Peyer's patch (tissue), 4 donors: ENCODE results near the gene EPN1. TPM values are rescaled to one million over a fixed set of nuclear protein-coding genes. Genes with fewer than 3 reads are reported as not detected.
"Not testable (repeated sequence)": the region's sequence is repeated elsewhere in the genome, so short reads cannot be mapped to it uniquely, and the experiment has no call there.

ENCODE experiments used
- DNase-seq, 3 donors: peaks; one replicate each; pipeline ENCODE4 v3.0.0-alpha.2; 2017 to 2019
- H3K27ac ChIP-seq, 4 donors: fragments of 200-600 bp; sonication (generic); one replicate each; pipeline ENCODE4 v1.5.1; 2016 to 2019
- H3K27me3 ChIP-seq, 2 donors: fragments of 200-600 bp; sonication (generic); one replicate each; pipeline ENCODE4 v1.5.1; 2019
- H3K36me3 ChIP-seq, 3 donors: fragments of 200-600 bp; sonication (generic); one replicate each; pipeline ENCODE4 v1.5.1; 2016 to 2019
- H3K4me1 ChIP-seq, 4 donors: fragments of 200-600 bp; sonication (generic); one replicate each; pipeline ENCODE4 v1.5.1; 2016 to 2019
- H3K4me3 ChIP-seq, 4 donors: fragments of 200-600 bp; sonication (generic); 1 replicate in 3 of 4; 2 replicates in 1 of 4; pipeline ENCODE4 v1.5.1; 2016 to 2019; ENCODE audit warnings: mild to moderate bottlenecking in 1 of 4
- H3K9me3 ChIP-seq, 4 donors: fragments of 200-600 bp; sonication (generic); one replicate each; pipeline ENCODE4 v1.5.1; 2016 to 2019; ENCODE audit warnings: mild to moderate bottlenecking in 1 of 4
- POLR2A ChIP-seq, 2 donors: fragments of 450-650 bp; IDR thresholded peaks; one replicate each; pipeline ENCODE4 v1.5.1; 2017; ENCODE audit warnings: antibody characterized with exemption in 2 of 2, mild to moderate bottlenecking in 2 of 2, moderate library complexity in 2 of 2
- total RNA-seq, 4 donors: library from RNA; depleted of rRNA; stranded (reverse); fragments of >200 nt; gene quantifications; one replicate each; pipeline ENCODE4 v1.1.0, GENCODE V29; 2016
- TF ChIP-seq, protein P1 (sequence below), 6 experiments: fragments of 450-650 bp in 4 of 6; fragments of 200-600 bp in 2 of 6; sonication (generic) in 1 of 6; IDR thresholded peaks; one replicate each; pipeline ENCODE4 v1.5.1; 2017 to 2019; ENCODE audit warnings: antibody characterized with exemption in 6 of 6, mild to moderate bottlenecking in 3 of 6, moderate library complexity in 1 of 6

EPN1 gene
- total RNA-seq, 4 donors from 2014 or later, result 120 to 241 (median 163) TPM

DNA sequence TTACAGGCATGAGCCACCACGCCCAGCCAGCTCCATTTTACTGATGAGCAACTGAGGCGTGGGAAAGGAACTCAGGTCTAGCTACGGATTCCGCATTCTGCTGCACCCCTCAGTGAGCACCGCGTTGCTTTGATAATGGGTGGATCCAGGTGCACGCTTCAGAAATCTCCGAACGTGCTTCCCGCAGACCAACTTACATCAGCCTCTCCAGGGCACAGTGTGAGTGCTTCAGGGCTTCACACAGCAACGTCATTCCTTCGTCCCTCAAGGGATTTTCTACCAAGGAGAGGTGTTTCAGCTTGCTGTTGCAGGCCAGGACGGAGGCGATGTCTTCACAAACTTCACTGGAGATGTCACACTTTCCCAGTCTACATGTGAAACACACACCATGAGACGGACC, 41.5 kb downstream of the EPN1 start:
- Histone ChIP-seq H3K27ac (no peak overlapping the region), H3K4me3 (no peak overlapping the region), H3K36me3 (no peaks in the 10 kb centered on the region), H3K4me1 (no peaks in the 10 kb centered on the region), H3K9me3 (peaks cover 0 to 10% (median under 1%) of the 10 kb centered on the region in 4 donors), H3K27me3 (no peaks in the 10 kb centered on the region)
- no peak for DNase-seq
- TF ChIP-seq POLR2A (IDR thresholded peaks at IDR 0.05), result no peak
- TF ChIP-seq, protein P1, sequence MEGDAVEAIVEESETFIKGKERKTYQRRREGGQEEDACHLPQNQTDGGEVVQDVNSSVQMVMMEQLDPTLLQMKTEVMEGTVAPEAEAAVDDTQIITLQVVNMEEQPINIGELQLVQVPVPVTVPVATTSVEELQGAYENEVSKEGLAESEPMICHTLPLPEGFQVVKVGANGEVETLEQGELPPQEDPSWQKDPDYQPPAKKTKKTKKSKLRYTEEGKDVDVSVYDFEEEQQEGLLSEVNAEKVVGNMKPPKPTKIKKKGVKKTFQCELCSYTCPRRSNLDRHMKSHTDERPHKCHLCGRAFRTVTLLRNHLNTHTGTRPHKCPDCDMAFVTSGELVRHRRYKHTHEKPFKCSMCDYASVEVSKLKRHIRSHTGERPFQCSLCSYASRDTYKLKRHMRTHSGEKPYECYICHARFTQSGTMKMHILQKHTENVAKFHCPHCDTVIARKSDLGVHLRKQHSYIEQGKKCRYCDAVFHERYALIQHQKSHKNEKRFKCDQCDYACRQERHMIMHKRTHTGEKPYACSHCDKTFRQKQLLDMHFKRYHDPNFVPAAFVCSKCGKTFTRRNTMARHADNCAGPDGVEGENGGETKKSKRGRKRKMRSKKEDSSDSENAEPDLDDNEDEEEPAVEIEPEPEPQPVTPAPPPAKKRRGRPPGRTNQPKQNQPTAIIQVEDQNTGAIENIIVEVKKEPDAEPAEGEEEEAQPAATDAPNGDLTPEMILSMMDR (IDR thresholded peaks at IDR 0.05), result no peak

DNA sequence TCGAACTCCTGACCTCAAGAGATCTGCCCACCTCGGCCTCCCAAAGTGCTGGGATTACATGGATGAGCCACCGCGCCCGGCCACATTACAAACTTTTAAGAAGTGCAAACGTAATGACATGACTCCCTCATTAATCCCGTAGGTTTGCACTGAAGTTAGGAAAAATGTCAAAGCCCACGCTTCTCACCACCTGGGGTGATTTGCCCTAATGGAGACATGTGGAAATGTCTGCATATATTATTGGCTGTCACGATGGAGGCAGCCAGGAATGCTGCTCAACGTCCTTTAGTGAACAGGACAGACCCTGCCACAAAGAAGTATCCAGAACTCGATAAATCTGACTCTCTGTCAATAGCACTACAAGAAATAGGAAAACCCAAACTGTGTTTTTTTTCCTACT, 42.2 kb downstream of the EPN1 start:
- H3K27me3 ChIP-seq, result no peaks in the 10 kb centered on the region
- no peaks in the 10 kb centered on the region for H3K4me1 ChIP-seq
- TF ChIP-seq, protein P1 (IDR thresholded peaks at IDR 0.05), result no peak
- no peak for TF ChIP-seq POLR2A (IDR thresholded peaks at IDR 0.05)

DNA sequence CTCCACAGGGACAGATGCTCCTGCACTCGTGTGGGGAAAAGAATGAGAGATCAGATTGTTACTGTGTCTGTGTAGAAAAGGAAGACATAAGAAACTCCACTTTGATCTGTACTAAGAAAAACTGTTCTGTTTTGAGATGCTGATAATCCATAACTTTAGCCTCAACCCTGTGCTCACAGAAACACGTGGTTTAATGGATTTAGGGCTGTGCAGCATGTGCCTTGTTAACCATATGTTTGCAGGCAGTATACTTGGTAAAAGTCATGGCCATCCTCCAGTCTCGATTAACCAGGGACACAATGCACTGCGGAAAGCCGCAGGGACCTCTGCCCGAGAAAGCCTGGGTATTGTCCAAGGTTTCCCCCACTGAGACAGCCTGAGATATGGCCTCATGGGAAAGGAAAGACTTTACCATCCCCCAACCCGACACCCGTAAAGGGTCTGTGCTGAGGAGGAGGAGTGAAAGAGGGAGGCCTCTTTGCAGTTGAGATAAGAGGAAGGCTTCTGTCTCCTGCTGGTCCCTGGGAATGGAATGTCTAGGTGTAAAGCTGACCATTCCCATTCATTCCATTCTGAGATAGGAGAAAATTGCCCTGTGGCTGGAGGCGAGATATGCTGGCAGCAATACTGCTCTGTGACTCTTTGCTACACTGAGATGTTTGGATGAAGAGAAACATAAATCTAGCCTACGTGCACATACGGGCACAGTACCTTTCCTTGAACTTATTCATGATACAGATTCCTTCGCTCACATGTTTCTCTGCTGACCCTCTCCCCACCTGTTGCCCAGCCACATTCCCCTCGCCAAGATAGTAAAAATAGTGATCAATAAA, 43.1 kb downstream of the EPN1 start:
- not testable (repeated sequence) for H3K27ac ChIP-seq, H3K36me3 ChIP-seq, H3K4me3 ChIP-seq, DNase-seq, H3K4me1 ChIP-seq, H3K27me3 ChIP-seq
- H3K9me3 ChIP-seq, result peaks cover 0 to 12% (median 2%) of the 10 kb centered on the region in 4 donors

More for the DNA sequence above, 42.2 kb downstream of the EPN1 start:
- H3K4me3 ChIP-seq, result no peak overlapping the region
- H3K9me3 ChIP-seq, result peaks cover 0 to 12% (median 2%) of the 10 kb centered on the region in 4 donors
- H3K36me3 ChIP-seq, result no peaks in the 10 kb centered on the region
- no peak overlapping the region for H3K27ac ChIP-seq
- DNase-seq, result no peak

DNA sequence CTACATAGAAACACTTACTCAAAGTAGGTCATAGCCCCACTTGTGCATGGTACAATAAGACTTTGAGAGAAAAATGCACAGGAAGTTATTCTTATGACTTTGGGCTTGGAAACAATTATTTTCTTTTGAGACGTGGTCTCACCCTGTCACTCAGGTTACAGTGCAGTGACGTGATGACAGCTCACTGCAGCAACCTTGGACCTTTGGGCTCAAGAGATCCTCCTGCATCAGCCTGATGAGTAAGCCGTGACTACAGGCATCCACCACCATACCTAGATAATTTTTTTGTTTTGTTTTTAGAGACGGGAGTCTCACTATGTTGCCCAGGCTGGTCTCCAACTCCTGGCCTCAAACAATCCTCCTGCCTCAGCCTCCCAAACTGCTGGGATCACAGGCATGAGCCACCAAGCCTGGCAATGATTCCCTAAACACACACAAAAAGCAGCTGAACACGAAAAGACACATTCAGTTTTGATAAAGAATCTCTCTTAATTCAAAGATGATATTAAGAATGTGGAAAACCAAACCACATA, 45.3 kb downstream of the EPN1 start:
- peak in 1 of 3 donors; percentile 57 for DNase-seq
- H3K27me3 ChIP-seq, result no peaks in the 10 kb centered on the region
- H3K9me3 ChIP-seq, result peaks cover 0 to 12% (median 2%) of the 10 kb centered on the region in 4 donors
- no peak overlapping the region for H3K4me3 ChIP-seq
- no peak for TF ChIP-seq POLR2A (IDR thresholded peaks at IDR 0.05)
- TF ChIP-seq, protein P1 (IDR thresholded peaks at IDR 0.05), result no peak
- H3K36me3 ChIP-seq, result no peaks in the 10 kb centered on the region
- no peak overlapping the region for H3K27ac ChIP-seq
- H3K4me1 ChIP-seq, result no peaks in the 10 kb centered on the region

DNA sequence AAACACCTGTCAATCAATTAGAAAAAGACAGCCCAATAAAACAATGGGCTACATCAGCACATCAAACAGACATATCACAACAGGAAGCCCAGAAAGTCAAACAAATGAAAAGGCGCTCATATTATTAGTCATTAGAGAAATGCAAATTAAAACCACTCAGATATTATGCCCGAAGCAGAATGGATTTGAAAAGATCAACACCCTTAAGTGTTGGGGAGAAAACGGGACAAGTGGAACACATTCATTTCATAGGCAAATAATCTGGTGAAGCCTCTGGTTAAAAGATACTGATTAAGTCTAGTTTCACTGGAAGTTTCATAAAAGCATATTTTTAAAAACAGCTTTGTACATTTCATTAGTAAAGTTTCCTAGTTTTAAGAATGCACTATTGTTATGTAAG, 45.8 kb downstream of the EPN1 start:
- H3K27me3 ChIP-seq, result no peaks in the 10 kb centered on the region
- no peaks in the 10 kb centered on the region for H3K36me3 ChIP-seq
- no peak overlapping the region for H3K4me3 ChIP-seq
- no peaks in the 10 kb centered on the region for H3K4me1 ChIP-seq
- peaks cover 0 to 12% (median 2%) of the 10 kb centered on the region in 4 donors for H3K9me3 ChIP-seq
- H3K27ac ChIP-seq, result no peak overlapping the region
- DNase-seq, result no peak
- TF ChIP-seq POLR2A (IDR thresholded peaks at IDR 0.05), result no peak
- TF ChIP-seq, protein P1 (IDR thresholded peaks at IDR 0.05), result no peak

DNA sequence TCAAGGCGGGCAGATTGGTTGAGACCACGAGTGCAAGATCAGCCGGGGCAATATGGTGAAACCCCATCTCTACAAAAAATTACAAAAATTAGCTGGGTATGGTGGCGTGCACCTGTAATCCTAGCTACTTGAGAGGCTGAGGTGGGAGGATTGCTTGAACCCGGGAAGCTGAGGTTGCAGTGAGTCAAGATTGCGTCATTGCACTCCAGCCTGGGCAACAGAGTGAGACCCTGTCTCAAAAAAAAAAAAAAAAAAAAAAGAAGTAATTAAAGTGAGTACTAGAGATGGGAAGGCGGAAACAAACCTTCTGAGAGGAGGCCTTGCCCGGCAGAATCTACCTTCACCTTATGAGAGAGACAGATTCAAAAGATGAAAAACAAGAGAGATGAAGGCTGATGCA, 48.5 kb downstream of the EPN1 start:
- TF ChIP-seq POLR2A (IDR thresholded peaks at IDR 0.05), result no peak
- TF ChIP-seq, protein P1 (IDR thresholded peaks at IDR 0.05), result no peak
- Histone ChIP-seq H3K36me3 (no peaks in the 10 kb centered on the region), H3K27me3 (no peaks in the 10 kb centered on the region), H3K9me3 (peaks cover 0 to 12% (median 2%) of the 10 kb centered on the region in 4 donors), H3K27ac (no peak overlapping the region), H3K4me3 (no peak overlapping the region), H3K4me1 (no peaks in the 10 kb centered on the region)
- no peak for DNase-seq

DNA sequence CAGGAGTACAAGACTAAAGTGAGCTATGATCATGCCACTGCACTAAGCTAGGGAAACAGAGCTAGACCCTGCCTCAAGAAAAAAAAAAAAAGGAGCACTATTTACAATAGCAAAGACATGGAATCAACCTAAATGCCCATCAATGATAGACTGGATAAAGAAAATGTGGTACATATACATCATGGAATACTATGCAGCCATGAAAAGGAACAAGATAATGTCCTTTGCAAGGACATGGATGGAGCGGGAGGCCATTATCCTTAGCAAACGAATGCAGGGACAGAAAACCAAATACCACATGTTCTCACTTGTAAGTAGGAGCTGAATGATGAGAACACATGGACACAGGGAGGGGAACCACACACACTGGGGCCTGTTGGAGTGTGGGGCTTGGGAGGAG, 55.4 kb downstream of the EPN1 start:
- not testable (repeated sequence) for H3K4me1 ChIP-seq, H3K27ac ChIP-seq, H3K36me3 ChIP-seq, H3K27me3 ChIP-seq, DNase-seq, H3K9me3 ChIP-seq, H3K4me3 ChIP-seq
